ENCODE measurements around the gene DBNDD2. TPM values are rescaled to one million over a fixed set of nuclear protein-coding genes. Genes with fewer than 3 reads are reported as not detected.
A peak's percentile ranks its signal among the peaks of the same experiment; 100 is the strongest.

Gene DBNDD2
- total and polyA plus RNA-seq, 10 donors, result 15.8 to 38.5 (median 29.2) TPM

DNA sequence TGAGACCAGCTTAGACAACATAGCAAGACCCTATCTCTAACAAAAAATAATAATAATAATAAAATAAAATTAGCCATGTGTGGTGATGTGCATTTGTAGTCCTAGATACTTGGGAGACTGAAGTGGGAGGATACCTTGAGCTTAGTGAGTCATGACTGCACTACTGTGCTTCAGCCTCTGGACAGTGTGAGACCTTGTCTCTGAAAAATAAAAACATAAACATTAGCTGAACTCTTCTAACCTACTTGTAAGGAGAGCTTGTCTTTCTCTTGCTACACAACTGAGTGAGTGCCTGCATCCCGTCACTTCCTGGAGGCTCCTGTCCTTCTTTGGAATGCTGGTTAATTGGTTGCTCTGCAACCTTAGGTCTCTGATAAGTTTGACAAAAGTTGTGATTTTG lies 5.1 kb upstream of the DBNDD2 start:
- H3K27ac ChIP-seq, result no peak overlapping the region
- WGBS, 5 donors, result 93 to 100% (median 96%) methylated on average over 1 of the region's 1 CpG
- TF ChIP-seq, protein P1, sequence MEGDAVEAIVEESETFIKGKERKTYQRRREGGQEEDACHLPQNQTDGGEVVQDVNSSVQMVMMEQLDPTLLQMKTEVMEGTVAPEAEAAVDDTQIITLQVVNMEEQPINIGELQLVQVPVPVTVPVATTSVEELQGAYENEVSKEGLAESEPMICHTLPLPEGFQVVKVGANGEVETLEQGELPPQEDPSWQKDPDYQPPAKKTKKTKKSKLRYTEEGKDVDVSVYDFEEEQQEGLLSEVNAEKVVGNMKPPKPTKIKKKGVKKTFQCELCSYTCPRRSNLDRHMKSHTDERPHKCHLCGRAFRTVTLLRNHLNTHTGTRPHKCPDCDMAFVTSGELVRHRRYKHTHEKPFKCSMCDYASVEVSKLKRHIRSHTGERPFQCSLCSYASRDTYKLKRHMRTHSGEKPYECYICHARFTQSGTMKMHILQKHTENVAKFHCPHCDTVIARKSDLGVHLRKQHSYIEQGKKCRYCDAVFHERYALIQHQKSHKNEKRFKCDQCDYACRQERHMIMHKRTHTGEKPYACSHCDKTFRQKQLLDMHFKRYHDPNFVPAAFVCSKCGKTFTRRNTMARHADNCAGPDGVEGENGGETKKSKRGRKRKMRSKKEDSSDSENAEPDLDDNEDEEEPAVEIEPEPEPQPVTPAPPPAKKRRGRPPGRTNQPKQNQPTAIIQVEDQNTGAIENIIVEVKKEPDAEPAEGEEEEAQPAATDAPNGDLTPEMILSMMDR (IDR thresholded peaks at IDR 0.05 in 8 of 11, conservative IDR thresholded peaks at IDR 0.05 in 3 of 11), result no peak
- TF ChIP-seq POLR2A (IDR thresholded peaks at IDR 0.05), result no peak
- TF ChIP-seq POLR2AphosphoS5 (IDR thresholded peaks at IDR 0.05), result no peak
- no peak overlapping the region for H3K4me3 ChIP-seq
- no peak for DNase-seq
- intact Hi-C loops (cut with DNase I; ENCODE audit: low total_unique reads), result no loop called here
- H3K27me3 ChIP-seq (replicated peaks in 1 of 7), result peaks cover 0 to 26% (median 4%) of the 10 kb centered on the region in 7 donors
- peaks cover 4 to 33% (median 24%) of the 10 kb centered on the region in 8 donors for H3K9me3 ChIP-seq
- H3K4me1 ChIP-seq, result peaks cover 2 to 28% (median 22%) of the 10 kb centered on the region in 6 donors
- H3K36me3 ChIP-seq, result peaks cover 0 to 13% (median 0%) of the 10 kb centered on the region in 6 donors

GRCh38 chr20:45404438-45404837 lies 3.7 kb upstream of the DBNDD2 start:
- no peak for TF ChIP-seq POLR2AphosphoS5 (IDR thresholded peaks at IDR 0.05)
- TF ChIP-seq, protein P1 (IDR thresholded peaks at IDR 0.05 in 8 of 11, conservative IDR thresholded peaks at IDR 0.05 in 3 of 11), result no peak
- no peak for TF ChIP-seq POLR2A (IDR thresholded peaks at IDR 0.05)
- Histone ChIP-seq H3K36me3 (peaks cover 0 to 15% (median 0%) of the 10 kb centered on the region in 6 donors), H3K27ac (no peak overlapping the region), H3K9me3 (peaks cover 4 to 26% (median 22%) of the 10 kb centered on the region in 8 donors), H3K4me1 (peaks cover 2 to 43% (median 33%) of the 10 kb centered on the region in 6 donors), H3K27me3 (replicated peaks in 1 of 7) (peaks cover 0 to 26% (median 4%) of the 10 kb centered on the region in 7 donors), H3K4me3 (no peak overlapping the region)
- 78 to 88% (median 80%) methylated on average over 1 of the region's 1 CpG for WGBS, 5 donors
- intact Hi-C loops (cut with DNase I; ENCODE audit: low total_unique reads), result no loop called here
- DNase-seq, result no peak

GRCh38 chr20:45405571-45406259 lies 2.4 kb upstream of the DBNDD2 start:
- Histone ChIP-seq H3K36me3 (peaks cover 0 to 22% (median 7%) of the 10 kb centered on the region in 6 donors), H3K27me3 (replicated peaks in 1 of 7) (peaks cover 0 to 26% (median 4%) of the 10 kb centered on the region in 7 donors), H3K27ac (peak overlapping the region in 7 of 8 donors; percentile 50 to 87 (median 76)), H3K4me3 (peak overlapping the region; percentile 61 to 97 (median 76)), H3K4me1 (peaks cover 2 to 43% (median 33%) of the 10 kb centered on the region in 6 donors), H3K9me3 (peaks cover 3 to 13% (median 11%) of the 10 kb centered on the region in 8 donors)
- intact Hi-C loops (cut with DNase I; ENCODE audit: low total_unique reads), result no loop called here
- 1 to 4% (median 2%) methylated on average over 14 to 49 of the region's 49 CpGs for WGBS, 5 donors
- TF ChIP-seq, protein P1 (IDR thresholded peaks at IDR 0.05 in 8 of 11, conservative IDR thresholded peaks at IDR 0.05 in 3 of 11), result no peak
- TF ChIP-seq POLR2A (IDR thresholded peaks at IDR 0.05), result no peak
- no peak for TF ChIP-seq POLR2AphosphoS5 (IDR thresholded peaks at IDR 0.05)
- no peak for DNase-seq
